Measurements from ENCODE around the gene SLC38A11.
A peak's percentile ranks its signal among the peaks of the same experiment; 100 is the strongest.

SLC38A11 gene

GRCh38 chr2:164913640-164914350, 41.5 kb downstream of the SLC38A11 start:
- peak; percentile 58 to 67 for DNase-seq

GRCh38 chr2:164913011-164913410, 42.3 kb downstream of the SLC38A11 start:
- no peak for DNase-seq

- DNase-seq = no peak
Measured at GRCh38 chr2:164911832-164912231, 43.5 kb downstream of the SLC38A11 start.

GRCh38 chr2:164910101-164910899, 45.0 kb downstream of the SLC38A11 start:
- peak; percentile 18 to 31 for DNase-seq

- no peak for DNase-seq
Measured at GRCh38 chr2:164906947-164907346, 48.4 kb downstream of the SLC38A11 start.

- no peak for DNase-seq
Measured at GRCh38 chr2:164905307-164905706, 50.0 kb downstream of the SLC38A11 start.

GRCh38 chr2:164903951-164904350, 51.4 kb downstream of the SLC38A11 start:
- peak in 1 of 2 experiments; percentile 11 for DNase-seq

- peak in 1 of 2 experiments; percentile 13 for DNase-seq
Measured at GRCh38 chr2:164903204-164903603, 52.1 kb downstream of the SLC38A11 start.

- no peak for DNase-seq
Measured at GRCh38 chr2:164899121-164899520, 56.2 kb downstream of the SLC38A11 start.

GRCh38 chr2:164898475-164898874, 56.9 kb downstream of the SLC38A11 start:
- DNase-seq = no peak

- no peak for DNase-seq
Measured at GRCh38 chr2:164897469-164898260, 57.7 kb downstream of the SLC38A11 start.

GRCh38 chr2:164896634-164897355, 58.5 kb downstream of the SLC38A11 start:
- peak; percentile 36 to 41 for DNase-seq

- no peak for DNase-seq
Measured at GRCh38 chr2:164896226-164896625, 59.1 kb downstream of the SLC38A11 start.

- DNase-seq = no peak
Measured at GRCh38 chr2:164891460-164891859, 63.9 kb downstream of the SLC38A11 start.

- no peak for DNase-seq
Measured at GRCh38 chr2:164890544-164890943, 64.8 kb downstream of the SLC38A11 start.

GRCh38 chr2:164888592-164888991, 66.7 kb downstream of the SLC38A11 start:
- no peak for DNase-seq

- no peak for DNase-seq
Measured at GRCh38 chr2:164887434-164888144, 67.7 kb downstream of the SLC38A11 start.

GRCh38 chr2:164882276-164882675, 73.0 kb downstream of the SLC38A11 start:
- no peak for DNase-seq

GRCh38 chr2:164881524-164881923, 73.8 kb downstream of the SLC38A11 start:
- no peak for DNase-seq

GRCh38 chr2:164879901-164880535, 75.3 kb downstream of the SLC38A11 start:
- no peak for DNase-seq

- no peak for DNase-seq
Measured at GRCh38 chr2:164877927-164878326, 77.4 kb downstream of the SLC38A11 start.

Measured in AML-193 (cell line).